Activated T-cell treated with anti-CD3 and anti-CD28 coated beads, Interleukin-2, amount 50 U/mL, for 48 hours (primary cell): ENCODE measurements around the gene GPR39.
"Not testable (repeated sequence)": the region's sequence is repeated elsewhere in the genome, so short reads cannot be mapped to it uniquely, and the experiment has no call there.

Experiments used
- DNase-seq, 2 experiments: peaks; one replicate each; pipeline ENCODE4 v3.0.0-alpha.2; 2020

The GPR39 gene

DNA sequence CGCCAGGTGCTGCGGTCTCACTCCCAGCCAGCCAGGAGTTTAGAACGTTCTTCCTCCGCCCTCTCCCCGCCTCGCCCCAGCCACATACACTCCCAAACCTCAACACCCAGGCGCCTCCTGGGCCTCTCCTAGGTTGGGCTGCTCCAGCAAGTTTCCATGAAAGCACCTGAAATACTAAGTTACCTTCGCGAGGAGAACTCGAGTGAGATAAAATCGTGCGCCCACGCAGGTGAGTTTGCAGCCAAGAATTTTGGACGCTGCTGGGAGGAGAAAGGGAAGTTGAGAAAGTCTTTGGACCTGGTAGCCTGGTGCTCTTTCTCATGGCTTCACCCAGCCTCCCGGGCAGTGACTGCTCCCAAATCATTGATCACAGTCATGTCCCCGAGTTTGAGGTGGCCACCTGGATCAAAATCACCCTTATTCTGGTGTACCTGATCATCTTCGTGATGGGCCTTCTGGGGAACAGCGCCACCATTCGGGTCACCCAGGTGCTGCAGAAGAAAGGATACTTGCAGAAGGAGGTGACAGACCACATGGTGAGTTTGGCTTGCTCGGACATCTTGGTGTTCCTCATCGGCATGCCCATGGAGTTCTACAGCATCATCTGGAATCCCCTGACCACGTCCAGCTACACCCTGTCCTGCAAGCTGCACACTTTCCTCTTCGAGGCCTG is at the start of gene GPR39:
TSS of gene GPR39 (plus strand) at position 83 of the 673 bp plus-strand sequence.
- no peak for DNase-seq

DNA sequence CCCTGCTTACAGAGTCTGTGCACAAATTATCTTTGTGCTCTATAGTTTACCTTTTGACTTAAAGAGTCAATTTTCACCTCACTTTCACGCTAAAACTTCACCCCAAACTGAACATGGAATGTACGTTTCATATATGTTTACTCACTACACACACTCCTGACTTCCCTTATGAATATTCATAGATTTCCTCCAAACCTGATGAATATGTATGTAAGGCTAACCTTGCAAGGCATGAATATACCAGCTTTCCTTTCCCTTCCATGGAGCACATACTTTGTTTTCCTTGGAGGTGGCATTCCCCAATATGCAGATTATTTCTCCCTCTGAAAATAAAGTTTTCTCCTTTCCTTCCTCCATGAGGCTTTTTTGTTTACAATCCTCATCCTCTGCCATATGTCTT is 48.4 kb upstream of the GPR39 start:
- DNase-seq, result no peak

DNA sequence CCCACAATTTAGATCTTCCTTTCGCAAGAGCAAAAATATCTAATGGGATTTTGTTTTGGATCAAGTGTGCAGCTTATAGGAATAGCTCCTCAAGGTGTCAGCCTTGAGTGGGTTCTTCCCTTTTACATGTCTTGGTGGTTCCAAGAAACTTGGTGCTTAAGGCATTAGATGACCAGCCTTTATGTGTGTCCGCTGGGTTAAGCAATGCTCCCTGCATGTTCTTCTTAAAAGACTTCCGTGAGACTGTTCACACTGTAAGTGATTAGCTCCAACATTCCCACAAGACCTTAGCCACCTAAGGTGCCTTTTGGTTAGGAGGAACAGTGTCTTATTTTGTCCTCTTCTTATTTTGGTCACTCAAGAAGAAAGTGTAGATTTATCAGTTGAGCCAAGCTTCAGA is 44.3 kb upstream of the GPR39 start:
- DNase-seq, result no peak

DNA sequence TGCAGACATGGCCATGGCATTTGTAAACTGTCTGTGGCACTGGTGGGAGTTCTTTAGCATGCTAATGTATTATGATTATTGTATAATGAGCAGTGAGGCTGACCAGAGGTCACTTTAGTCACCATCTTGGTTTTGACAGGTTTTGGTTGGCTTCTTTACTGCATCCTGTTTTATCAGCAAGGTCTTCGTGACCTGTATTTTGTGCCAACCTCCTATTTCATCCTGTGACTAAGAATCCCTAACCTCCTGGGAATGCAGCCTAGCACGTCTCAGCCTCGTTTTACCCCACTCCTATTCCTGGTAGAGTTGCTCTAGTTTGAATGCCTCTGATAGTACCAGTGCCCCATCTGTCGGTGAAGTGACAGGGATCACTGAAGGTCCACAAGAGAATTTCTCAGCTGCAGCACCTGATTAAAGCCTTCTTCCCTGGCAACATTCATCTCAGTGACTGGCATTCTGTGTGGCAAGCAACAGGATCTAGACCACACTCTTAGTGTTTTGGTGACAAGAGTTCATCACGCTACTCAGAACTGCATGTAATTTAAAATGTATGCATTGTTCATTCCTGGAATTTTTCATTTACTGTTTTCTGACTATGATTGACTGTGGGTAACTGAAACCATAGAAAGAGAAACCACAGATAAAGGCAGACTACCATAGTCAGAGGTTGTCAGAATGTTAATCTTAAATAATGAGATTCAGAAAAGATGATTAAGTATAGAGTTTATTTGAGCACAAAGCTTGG is 43.0 kb upstream of the GPR39 start:
- DNase-seq, result no peak

DNA sequence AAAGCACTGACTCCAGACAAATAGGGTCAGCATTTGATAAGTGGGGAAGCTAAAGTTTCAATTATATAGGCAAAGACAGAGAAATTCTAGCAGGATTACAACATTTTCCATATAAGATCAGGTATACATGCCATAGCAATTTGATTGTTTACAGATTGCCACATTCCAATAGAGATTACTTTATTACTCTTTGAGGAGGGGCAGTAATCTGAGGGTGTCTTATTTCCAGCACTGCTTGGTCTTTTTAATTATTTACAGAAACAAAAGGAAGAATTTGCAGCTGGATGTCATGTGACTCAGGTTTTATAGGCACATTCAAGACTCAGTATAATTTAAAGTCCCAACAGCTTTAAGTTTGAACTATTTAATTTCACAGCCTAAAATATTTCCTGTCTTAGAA is 42.5 kb upstream of the GPR39 start:
- DNase-seq, result no peak

DNA sequence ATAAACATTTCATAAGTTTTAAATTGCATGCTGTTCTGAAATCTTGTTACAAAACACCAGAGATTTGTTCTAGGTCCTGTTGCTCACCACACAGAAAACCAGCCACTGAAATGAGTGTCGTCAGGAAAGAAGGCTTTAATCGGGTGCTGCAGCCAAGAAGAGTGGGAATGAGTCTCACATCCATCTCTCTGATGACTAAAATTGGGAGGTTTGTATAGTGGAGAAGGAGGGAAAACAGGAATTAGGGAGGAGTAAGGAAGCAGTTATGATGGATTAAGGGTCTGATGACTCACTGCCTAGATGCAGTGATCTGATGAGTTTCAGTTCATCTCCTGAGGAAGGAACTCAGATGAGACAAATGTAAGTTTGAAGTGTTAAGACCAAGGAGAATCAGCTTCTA is 42.1 kb upstream of the GPR39 start:
- no peak for DNase-seq

DNA sequence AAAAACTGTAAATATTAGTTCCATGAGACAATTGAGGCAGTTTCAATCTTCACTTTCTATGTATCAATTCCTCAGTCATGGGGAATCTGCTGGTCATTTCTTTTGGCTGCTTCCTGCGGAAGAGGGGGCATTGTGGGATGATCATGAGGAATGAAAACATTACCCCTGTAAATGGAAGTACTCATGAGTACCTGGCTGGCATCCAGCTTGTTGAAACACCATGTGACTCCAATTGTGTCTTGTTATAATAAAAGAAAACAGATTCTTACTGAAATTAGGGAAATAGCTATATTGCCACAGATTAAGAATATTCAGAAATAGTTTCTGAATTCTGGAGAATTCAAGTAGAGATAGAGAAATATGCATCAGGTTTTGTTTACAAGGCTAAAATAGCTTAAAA is 41.6 kb upstream of the GPR39 start:
- no peak for DNase-seq

DNA sequence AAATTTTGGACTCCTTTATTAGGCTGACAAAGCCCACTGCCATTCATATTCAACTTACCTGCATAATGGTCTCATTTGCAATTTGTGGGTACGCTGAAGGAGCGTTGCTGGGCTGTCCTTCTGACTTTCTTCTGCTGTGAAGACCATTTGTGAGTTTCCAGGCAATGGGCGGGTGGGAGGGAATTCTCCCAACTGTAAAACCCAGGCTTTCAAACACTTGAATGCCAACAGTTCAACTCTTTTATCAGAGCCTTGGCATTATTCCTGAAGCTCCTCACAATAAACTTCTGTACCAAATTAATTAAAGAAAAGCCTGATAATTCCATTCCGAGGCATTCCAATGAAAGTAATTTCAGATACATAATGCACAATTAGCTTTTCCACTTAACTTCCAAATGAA is 35.2 kb upstream of the GPR39 start:
- no peak for DNase-seq

DNA sequence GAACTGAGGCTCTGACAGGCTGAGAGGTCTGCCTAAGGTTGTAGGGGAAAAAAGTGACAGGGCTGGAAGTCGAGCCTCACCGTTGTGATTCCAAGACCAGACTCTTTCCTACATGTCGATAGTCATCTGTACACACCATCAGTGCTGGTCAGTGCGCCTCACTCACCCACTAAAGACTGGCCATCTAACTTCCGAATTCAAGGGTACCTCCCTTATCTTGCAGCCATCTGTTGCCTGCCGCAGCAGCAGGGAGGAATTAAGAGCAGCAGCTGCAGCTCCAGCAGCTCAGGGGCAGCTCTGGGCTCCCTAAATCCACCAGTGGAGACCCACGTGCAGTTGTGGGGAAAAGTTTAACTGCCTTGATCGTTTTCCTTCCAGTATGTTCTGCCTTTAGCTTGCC is 32.6 kb upstream of the GPR39 start:
- no peak for DNase-seq

DNA sequence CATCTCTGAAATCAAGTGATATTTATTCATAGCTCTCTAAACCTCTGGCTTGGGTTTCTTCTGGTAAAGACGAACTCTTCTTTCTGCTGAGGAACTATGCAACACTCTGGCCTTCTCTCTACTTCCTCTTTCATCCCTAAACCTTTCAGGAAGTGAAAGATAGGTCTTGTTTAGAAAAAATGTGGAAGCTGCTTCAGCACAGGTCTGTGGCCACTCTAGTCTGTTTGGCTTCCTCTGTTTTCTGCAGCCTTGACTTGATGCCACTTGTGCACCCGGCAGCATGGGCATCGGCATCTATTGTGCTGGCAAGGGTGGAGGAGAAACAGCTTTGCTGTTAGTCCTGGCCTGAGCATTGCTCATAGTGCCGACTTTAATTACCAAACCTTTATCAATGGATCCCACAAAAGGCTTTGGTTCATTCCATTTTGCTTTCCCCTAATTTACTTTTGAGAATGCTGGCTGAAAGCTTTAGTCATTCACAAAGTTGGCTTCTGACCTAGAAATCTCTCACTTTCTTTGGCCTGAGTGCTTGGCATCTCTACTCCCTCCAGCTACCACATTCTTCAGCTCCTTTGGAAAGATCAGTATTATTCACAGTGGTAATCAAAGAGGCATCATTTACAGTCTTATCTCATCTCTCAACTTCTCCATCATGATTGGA is 32.0 kb upstream of the GPR39 start:
- DNase-seq, result no peak

DNA sequence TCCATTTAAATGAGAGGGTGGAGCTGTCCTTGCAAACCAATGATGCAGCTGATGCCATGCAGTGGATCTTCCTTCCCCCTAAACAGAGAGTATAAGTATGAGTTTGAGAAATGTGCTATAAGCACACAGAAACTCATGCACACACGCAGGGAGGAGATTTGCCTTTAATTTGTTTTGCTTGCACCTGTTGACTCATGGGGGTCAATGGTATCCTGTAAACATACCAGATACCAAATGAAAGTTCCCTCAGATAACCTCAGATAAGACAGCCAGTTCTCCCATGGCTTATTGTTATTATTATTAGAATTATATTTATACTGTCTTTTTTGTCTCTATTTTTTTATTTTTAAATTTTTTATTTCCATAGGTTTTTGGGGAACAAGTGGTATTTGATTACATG is 29.5 kb upstream of the GPR39 start:
- DNase-seq, result no peak

DNA sequence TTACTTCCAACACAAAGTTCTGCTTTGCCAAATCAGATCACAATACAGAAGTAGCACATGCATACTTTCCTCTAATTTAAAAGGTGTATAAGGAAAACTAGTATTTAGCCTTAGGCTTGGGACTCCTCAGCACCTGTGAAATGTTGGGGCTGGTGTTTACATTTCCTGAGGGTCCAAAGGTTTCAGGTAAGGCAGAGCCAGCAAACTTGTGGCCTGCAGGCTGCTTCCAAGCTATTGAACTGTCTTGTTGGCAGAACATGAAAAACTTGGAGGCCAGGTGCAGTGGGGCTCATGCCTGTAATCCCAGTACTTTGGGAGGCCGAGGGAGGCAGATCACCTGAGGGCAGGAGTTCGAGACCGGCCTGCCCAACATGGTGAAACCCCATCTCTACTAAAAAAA is 26.5 kb upstream of the GPR39 start:
- no peak for DNase-seq

DNA sequence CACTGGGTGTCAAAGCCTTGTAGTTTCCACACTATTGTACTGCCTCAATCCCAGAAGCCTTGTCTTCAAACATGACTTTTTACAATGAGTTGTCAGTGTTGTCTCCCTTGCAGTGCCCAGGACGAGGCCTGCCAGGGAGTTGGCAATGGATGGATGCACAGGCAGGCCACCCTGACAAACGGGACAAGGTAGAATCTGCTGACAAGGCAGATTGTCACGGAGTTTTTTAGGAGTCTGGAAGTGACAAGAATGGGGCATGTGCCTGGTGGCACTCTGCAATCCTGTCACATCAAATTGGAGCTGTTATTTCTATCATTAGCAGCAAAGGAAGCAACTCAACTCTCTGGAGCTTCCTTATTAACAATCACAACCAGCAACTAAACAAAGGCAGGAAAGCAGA is 25.2 kb upstream of the GPR39 start:
- no peak for DNase-seq

DNA sequence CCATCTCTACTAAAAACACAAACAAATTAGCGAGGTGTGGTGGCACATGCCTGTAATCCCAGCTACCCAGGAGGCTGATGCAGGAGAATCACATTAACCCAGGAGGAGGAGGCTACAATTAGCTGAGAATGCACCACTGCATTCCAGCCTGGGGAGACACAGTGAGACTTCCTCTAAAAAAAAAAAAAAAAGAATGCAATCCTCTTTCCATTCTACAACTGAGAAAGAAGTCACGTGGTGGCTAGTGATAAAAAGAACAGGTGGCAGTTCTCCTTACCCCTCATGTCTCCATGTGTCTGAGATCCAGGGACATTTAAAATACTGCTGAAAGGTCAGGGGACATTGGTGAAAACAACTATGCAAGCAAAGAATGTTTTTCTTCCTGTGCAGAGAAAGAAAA is 24.4 kb upstream of the GPR39 start:
- DNase-seq, result no peak

DNA sequence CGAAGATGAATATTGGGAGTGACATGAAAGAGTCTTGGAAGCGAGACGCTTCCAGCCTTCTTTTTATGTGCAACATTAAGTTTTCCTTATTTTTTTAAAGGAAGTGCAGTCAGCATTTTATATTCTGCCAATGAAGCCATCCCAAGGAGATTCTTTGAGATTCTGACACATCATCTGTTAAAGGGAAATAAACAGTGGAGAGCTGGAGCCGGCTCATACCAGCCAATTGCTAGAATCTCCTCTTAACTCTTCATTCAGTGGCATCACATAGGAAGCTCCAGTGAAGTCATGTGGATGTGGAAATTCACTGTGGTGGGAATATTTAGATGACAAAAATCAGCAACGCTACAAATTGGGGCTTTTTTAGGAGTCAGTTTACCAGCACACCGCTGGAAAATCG is 23.7 kb upstream of the GPR39 start:
- no peak for DNase-seq

DNA sequence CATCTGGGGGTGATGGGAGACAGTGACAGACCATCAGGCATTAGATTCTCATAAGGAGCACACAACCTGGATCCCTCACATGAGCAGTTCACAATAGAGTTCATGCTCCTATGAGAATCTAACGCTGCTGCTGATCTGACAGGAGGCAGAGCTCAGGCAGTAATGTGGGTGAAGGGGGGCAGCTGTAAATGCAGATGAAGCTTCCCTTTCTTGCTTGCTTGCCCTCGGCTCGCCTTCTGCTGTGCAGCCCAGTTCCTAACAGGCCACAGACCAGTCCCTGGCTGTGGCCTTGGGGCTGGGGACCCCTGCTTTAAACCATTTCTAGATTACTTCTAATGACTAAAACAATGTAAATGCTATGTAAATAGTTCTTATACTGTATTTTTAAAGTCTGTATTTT is 19.6 kb upstream of the GPR39 start:
- not testable (repeated sequence) for DNase-seq

DNA sequence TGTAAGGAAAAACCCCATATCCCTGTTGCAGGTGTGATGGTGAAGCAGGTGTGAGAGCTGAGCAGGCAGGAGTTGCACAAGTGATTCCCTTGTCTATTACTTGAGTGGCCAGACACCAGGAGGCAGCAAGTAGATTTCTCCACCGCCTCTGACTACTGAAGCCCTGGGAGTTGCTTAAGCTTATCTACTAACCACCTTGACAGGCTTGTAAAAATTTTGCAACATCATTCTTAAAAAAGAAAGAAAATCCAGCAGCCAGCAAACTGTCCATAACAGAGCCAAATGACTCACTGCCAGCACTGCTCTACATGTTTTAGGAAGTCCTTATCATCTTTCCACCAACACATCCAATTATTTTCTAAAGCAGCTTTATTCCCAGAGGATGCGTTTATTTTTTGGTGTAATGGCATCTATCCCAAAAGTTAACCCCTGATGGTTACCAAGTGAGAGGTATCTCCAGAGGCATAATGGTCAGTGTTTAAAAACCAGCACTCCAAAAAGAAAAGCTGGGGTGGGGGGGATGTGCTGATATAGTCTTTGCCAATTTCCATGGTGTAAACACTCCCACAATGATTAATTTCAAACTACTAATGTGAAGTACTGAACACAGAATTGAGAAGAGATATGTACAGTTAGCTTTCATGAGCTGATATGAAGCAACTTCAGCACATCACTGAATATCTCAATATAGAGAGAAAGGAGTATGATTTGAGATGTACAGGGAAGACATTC is 16.3 kb upstream of the GPR39 start:
- no peak for DNase-seq

DNA sequence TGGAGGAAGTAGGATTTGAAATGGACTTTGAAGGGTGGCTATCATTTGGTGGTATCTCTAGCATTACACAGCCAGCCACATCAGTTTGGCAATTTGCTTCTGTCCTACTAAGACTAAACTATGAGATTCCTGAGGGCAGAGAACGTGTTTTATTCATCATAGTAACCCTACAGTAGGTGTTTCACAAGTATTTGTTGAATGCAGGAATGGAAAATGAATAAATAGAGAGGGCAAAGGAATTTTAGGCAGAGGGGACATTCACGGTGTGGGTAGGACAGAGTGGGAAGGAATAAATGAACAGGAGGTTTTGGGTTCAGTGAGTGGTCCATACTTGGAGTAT is 15.7 kb upstream of the GPR39 start:
- DNase-seq, result no peak

DNA sequence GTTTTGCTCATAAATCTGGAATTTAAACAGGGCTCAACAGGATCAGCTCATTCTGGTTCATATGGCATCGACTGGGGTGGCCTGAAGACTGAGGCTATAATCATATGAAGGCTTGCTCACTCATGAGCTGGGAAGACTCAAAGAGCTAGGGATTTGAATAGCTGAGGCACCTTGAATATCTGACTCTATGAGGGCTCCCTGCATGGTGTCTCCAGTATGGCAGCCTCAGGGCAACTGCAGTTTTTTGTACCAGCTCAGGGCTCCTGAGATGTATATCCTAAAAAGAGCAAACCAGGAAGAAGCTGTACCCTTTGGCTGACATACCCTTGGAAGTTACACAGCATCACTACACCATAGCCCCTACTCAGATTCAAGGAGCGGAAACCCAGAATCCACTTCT is 15.3 kb upstream of the GPR39 start:
- DNase-seq, result no peak

DNA sequence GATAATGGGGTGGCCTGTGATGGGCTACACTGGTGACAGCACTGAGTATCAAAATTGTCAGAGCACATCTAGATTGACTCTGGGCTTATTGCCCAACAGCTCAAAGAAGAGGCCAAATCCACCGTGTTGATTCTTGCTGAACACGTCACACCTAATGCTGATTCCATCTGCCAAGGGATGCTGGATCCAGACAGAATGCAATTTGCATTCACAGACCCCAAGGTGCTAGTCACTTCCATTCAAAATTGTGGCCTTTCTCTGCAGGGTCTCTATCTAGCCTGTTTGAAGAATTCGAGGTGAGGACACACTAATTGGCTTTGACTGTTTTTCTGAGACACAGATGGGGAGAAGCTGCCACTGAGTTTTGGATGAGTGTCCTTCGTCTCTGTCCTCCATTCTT is 13.5 kb upstream of the GPR39 start:
- DNase-seq, result no peak

DNA sequence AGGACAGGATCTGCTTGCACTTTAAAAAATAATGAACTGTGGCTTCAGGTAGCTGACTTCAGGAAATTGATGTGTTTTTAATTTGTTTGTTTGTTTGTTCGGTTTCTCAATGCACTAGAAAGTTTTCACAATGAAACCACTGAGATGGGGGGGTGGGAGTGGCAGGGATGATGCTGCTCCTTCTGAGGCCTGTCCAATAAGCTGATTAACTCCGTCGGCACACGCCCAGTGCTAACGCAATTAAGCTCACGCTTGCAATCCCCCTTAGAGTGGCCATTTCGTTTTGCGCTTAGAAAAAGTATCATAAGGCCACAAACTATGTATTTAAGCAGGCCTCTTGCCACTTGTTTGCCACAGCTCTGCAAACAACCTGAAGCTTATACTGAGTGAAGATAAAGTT is 12.5 kb upstream of the GPR39 start:
- no peak for DNase-seq

DNA sequence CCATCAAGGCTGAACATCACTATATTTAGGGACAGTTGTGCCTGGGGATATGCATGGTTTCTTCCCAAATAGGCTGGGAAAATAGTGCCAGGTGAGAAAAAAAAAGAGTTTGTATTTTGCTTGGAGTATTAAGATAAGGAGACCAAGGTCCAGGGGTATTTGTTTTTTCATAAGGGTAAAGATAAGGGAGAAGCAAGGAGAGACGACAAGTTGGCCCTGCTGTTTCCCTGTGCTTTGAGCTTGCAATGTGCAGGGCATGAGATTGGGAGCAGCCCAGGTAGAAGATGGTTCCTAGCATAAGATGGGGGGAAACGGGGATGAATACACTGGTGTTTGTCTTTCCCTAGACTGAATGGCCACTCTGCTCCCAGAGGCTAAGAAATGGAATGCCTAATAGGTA is 8.8 kb upstream of the GPR39 start:
- no peak for DNase-seq

DNA sequence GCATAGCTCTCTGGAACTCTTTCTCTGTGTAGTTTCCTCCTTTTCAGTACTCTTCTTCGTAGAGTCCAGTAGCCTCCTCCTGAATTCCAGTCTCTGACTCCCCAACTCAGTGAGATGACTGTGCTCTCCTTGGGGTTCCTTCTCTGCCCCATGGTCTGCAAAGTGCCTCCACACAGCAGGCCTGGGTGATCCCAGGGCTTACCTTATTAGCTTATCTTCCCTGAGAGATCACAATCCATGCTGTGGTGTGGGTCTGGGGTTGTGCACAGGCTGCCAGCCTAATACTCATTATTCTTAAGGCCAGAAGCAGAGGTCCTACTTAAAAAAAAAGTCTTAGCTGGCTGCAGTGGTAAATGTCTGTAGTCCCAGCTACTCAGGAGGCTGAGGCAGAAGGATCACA is 4.6 kb upstream of the GPR39 start:
- no peak for DNase-seq

DNA sequence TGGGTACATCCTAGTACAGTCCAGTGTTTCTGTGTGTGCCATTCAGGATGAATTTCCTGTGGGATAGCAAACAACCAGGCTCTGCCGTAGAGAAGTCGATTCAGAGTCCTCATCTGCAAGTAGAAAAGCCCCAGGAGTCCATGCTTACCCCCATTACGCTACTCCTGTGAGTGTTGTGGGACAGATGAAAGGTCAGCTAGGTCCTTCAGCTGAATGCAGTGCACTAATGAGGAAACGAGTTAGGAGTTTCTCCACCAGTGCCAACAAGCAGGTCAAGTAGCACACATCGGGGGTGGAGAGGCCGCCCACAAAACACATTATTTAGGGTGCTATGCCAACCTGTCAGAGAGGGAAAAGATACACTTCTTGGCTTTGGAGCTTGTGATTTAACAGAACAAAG is 2.5 kb upstream of the GPR39 start:
- no peak for DNase-seq
